Measurements from ENCODE around the gene UROC1.

GRCh38 chr3:126466886-126467610 is 50.5 kb downstream of the UROC1 start:
- TF ChIP-seq CTCF (IDR thresholded peaks at IDR 0.05) (no peak), ZFX (IDR thresholded peaks at IDR 0.05; ENCODE audit: borderline replicate concordance) (no peak)

All from 22Rv1 (cell line).